GM18520 (cell line): Measurements from ENCODE around the gene TGFB2.
A peak's percentile ranks its signal among the peaks of the same experiment; 100 is the strongest.

Source experiments
- ATAC-seq: cut with Tn5 transposase; IDR thresholded peaks from one replicate; pipeline ENCODE4 v1.9.1; 2021; ENCODE audit not compliant: unreplicated experiment

The TGFB2 gene

GRCh38 chr1:218459878-218460711 lies 115.0 kb downstream of the TGFB2 start:
- ATAC-seq, result no peak

- no peak for ATAC-seq
Observed at GRCh38 chr1:218461351-218461750, 116.2 kb downstream of the TGFB2 start.

- no peak for ATAC-seq
Observed at GRCh38 chr1:218462116-218462515, 117.0 kb downstream of the TGFB2 start.

- no peak for ATAC-seq
Observed at GRCh38 chr1:218462587-218462986, 117.5 kb downstream of the TGFB2 start.

- ATAC-seq, result no peak
Observed at GRCh38 chr1:218463194-218464156, 118.3 kb downstream of the TGFB2 start.

- no peak for ATAC-seq
Observed at GRCh38 chr1:218464871-218465270, 119.7 kb downstream of the TGFB2 start.

- ATAC-seq, result no peak
Observed at GRCh38 chr1:218466341-218467010, 121.3 kb downstream of the TGFB2 start.

GRCh38 chr1:218467101-218468072 lies 122.3 kb downstream of the TGFB2 start:
- ATAC-seq, result no peak

- ATAC-seq, result no peak
Observed at GRCh38 chr1:218468711-218469110, 123.6 kb downstream of the TGFB2 start.

GRCh38 chr1:218472885-218473284 lies 127.7 kb downstream of the TGFB2 start:
- ATAC-seq, result no peak

- peak; percentile 46 for ATAC-seq
Observed at GRCh38 chr1:218473522-218473921, 128.4 kb downstream of the TGFB2 start.

GRCh38 chr1:218474128-218474527 lies 129.0 kb downstream of the TGFB2 start:
- no peak for ATAC-seq

GRCh38 chr1:218475275-218475674 lies 130.1 kb downstream of the TGFB2 start:
- no peak for ATAC-seq

GRCh38 chr1:218475699-218476098 lies 130.6 kb downstream of the TGFB2 start:
- no peak for ATAC-seq

GRCh38 chr1:218476385-218476784 lies 131.2 kb downstream of the TGFB2 start:
- no peak for ATAC-seq

- ATAC-seq, result no peak
Observed at GRCh38 chr1:218478336-218478735, 133.2 kb downstream of the TGFB2 start.

GRCh38 chr1:218479436-218480115 lies 134.4 kb downstream of the TGFB2 start:
- no peak for ATAC-seq

- ATAC-seq, result no peak
Observed at GRCh38 chr1:218480137-218480536, 135.0 kb downstream of the TGFB2 start.

GRCh38 chr1:218480588-218481099 lies 135.5 kb downstream of the TGFB2 start:
- ATAC-seq, result no peak
